ENCODE results near the gene CNTNAP5. TPM values are rescaled to one million over a fixed set of nuclear protein-coding genes. Genes with fewer than 3 reads are reported as not detected.

The CNTNAP5 gene
- total and polyA plus RNA-seq, 2 donors (not counting 3 experiments of a cell fraction or from before 2014, with no cell fraction given), result not detected

GRCh38 chr2:124776332-124776731 lies 751.2 kb downstream of the CNTNAP5 start:
- dilution Hi-C loops (cut with MboI; ENCODE audit: extremely low pct_ligation_motif_present, low sequenced_read_pairs) (no loop called here), intact Hi-C loops (cut with micrococcal nuclease) (no loop called here)
- ChIA-PET CTCF (no interaction called here), POLR2A (no interaction called here)
- BruUV-seq (replicated peaks), result no TSS peak
- DNase-seq (ENCODE audit: low read depth, low spot score), result no peak
- Histone ChIP-seq H3K9me3 (replicated peaks; ENCODE audit: control insufficient read depth, insufficient read depth, low read length) (peaks cover 14% of the 10 kb centered on the region), H3K79me2 (ENCODE audit: control insufficient read depth, insufficient read depth, low read length) (no peaks in the 10 kb centered on the region), H3K36me3 (ENCODE audit: control insufficient read depth in 2 of 2, extremely low read depth in 1 of 2, insufficient read depth in 2 of 2, low read length in 2 of 2) (no peaks in the 10 kb centered on the region), H3K4me3 (replicated peaks in 1 of 3; ENCODE audit: insufficient read depth in 1 of 3, low read depth in 1 of 3, low read length in 3 of 3) (no peak overlapping the region), H3K9me1 (replicated peaks; ENCODE audit: control insufficient read depth, extremely low read depth, insufficient read depth, low read length) (no peaks in the 10 kb centered on the region), H3K4me1 (ENCODE audit: control insufficient read depth, extremely low read depth, insufficient read depth, low read length) (no peaks in the 10 kb centered on the region), H3K27me3 (ENCODE audit: control insufficient read depth in 2 of 2, insufficient read depth in 2 of 2, low read length in 2 of 2) (no peaks in the 10 kb centered on the region), H3K9ac (replicated peaks; ENCODE audit: extremely low read depth, insufficient read depth, low read length) (no peak overlapping the region), H4K20me1 (replicated peaks; ENCODE audit: control insufficient read depth, extremely low read depth, insufficient read depth, low read length) (no peaks in the 10 kb centered on the region), H2AFZ (ENCODE audit: low read depth, low read length) (no peak overlapping the region), H3K4me2 (ENCODE audit: insufficient read depth, low read length) (no peak overlapping the region), H3K27ac (ENCODE audit: insufficient read depth, low read depth, low read length) (no peak overlapping the region)
- TF ChIP-seq POLR2AphosphoS5 (IDR thresholded peaks at IDR 0.05; ENCODE audit: insufficient read depth, low read depth, low read length), result no peak
- TF ChIP-seq JUN (IDR thresholded peaks at IDR 0.05; ENCODE audit: borderline replicate concordance, insufficient read depth, insufficient read length, low read depth), result no peak
- TF ChIP-seq MAX (IDR thresholded peaks at IDR 0.05; ENCODE audit: insufficient read depth, insufficient read length), result no peak
- no peak for TF ChIP-seq FOS (IDR thresholded peaks at IDR 0.05; ENCODE audit: borderline replicate concordance, insufficient read depth, low read length)
- no peak for TF ChIP-seq EZH2 (IDR thresholded peaks at IDR 0.05; ENCODE audit: borderline replicate concordance, low read depth, low read length, severe bottlenecking)
- TF ChIP-seq POLR2A (IDR thresholded peaks at IDR 0.05; ENCODE audit: low read depth, low read length), result no peak
- TF ChIP-seq GATA2 (IDR thresholded peaks at IDR 0.05; ENCODE audit: insufficient read depth, insufficient read length, low read depth, low read length), result no peak
- no peak for TF ChIP-seq MYC (IDR thresholded peaks at IDR 0.05; ENCODE audit: low read depth, low read length)
- no peak for TF ChIP-seq CTCF (IDR thresholded peaks at IDR 0.05; ENCODE audit: extremely low read depth in 1 of 2, insufficient read depth in 1 of 2, low read depth in 1 of 2, low read length in 2 of 2)
- no peak for FAIRE-seq

Data from endothelial cell of umbilical vein (primary cell).